ENCODE data around the gene IPCEF1.

The IPCEF1 gene

GRCh38 chr6:154397491-154398195, 41.0 kb upstream of the IPCEF1 start:
- TF ChIP-seq CTCF (conservative IDR thresholded peaks at IDR 0.05; ENCODE audit: low read depth, low read length): no peak
- DNase-seq (ENCODE audit: low read depth): no peak

GRCh38 chr6:154395878-154396277, 39.3 kb upstream of the IPCEF1 start:
- H3K4me3 ChIP-seq (ENCODE audit: low read depth, low read length): no peak overlapping the region
- DNase-seq (ENCODE audit: low read depth): no peak
- no peak for TF ChIP-seq CTCF (conservative IDR thresholded peaks at IDR 0.05; ENCODE audit: low read depth, low read length)

More at GRCh38 chr6:154397491-154398195, 41.0 kb upstream of the IPCEF1 start:
- no peak overlapping the region for H3K4me3 ChIP-seq (ENCODE audit: low read depth, low read length)

GRCh38 chr6:154395316-154395715, 38.7 kb upstream of the IPCEF1 start:
- no peak overlapping the region for H3K4me3 ChIP-seq (ENCODE audit: low read depth, low read length)
- no peak for TF ChIP-seq CTCF (conservative IDR thresholded peaks at IDR 0.05; ENCODE audit: low read depth, low read length)
- DNase-seq (ENCODE audit: low read depth): no peak

- no peak overlapping the region for H3K4me3 ChIP-seq (ENCODE audit: low read depth, low read length)
- TF ChIP-seq CTCF (conservative IDR thresholded peaks at IDR 0.05; ENCODE audit: low read depth, low read length): no peak
- no peak for DNase-seq (ENCODE audit: low read depth)
These were observed 38.0 kb upstream of the IPCEF1 start for GRCh38 chr6:154394571-154394970.

GRCh38 chr6:154390034-154390433, 33.4 kb upstream of the IPCEF1 start:
- no peak overlapping the region for H3K4me3 ChIP-seq (ENCODE audit: low read depth, low read length)
- DNase-seq (ENCODE audit: low read depth): no peak
- no peak for TF ChIP-seq CTCF (conservative IDR thresholded peaks at IDR 0.05; ENCODE audit: low read depth, low read length)

GRCh38 chr6:154388803-154389202, 32.2 kb upstream of the IPCEF1 start:
- DNase-seq (ENCODE audit: low read depth): peak; percentile 41
- no peak for TF ChIP-seq CTCF (conservative IDR thresholded peaks at IDR 0.05; ENCODE audit: low read depth, low read length)

More at GRCh38 chr6:154388803-154389202, 32.2 kb upstream of the IPCEF1 start:
- H3K4me3 ChIP-seq (ENCODE audit: low read depth, low read length): no peak overlapping the region
